Esophagus (tissue), 2 donors: Measurements from ENCODE around the gene PDCD1. TPM values are rescaled to one million over a fixed set of nuclear protein-coding genes. Genes with fewer than 3 reads are reported as not detected.

Experiments used
- H3K27ac ChIP-seq, 2 donors: one replicate each; pipeline ENCODE4 v1.5.1; 2013; ENCODE audit warnings: low read depth in 2 of 2, mild to moderate bottlenecking in 2 of 2, inconsistent platforms in 1 of 2, low read length in 1 of 2, moderate library complexity in 1 of 2
- H3K27me3 ChIP-seq, 2 donors: one replicate each; pipeline ENCODE4 v1.6.1; 2013; ENCODE audit warnings: low read length in 2 of 2, control low read depth in 1 of 2, mild to moderate bottlenecking in 1 of 2; ENCODE audit not compliant: insufficient read depth in 2 of 2, control insufficient read depth in 1 of 2
- H3K36me3 ChIP-seq, 2 donors: one replicate each; pipeline ENCODE4 v1.6.1; 2013; ENCODE audit warnings: low read length in 1 of 2; ENCODE audit not compliant: control insufficient read depth in 2 of 2, insufficient read depth in 2 of 2
- H3K4me1 ChIP-seq, 2 donors: one replicate each; pipeline ENCODE4 v1.6.1; 2013; ENCODE audit warnings: low read length in 1 of 2; ENCODE audit not compliant: control insufficient read depth in 2 of 2, insufficient read depth in 2 of 2
- H3K4me3 ChIP-seq, 2 donors: one replicate each; pipeline ENCODE4 v1.5.1; 2013; ENCODE audit warnings: low read length in 2 of 2, mild to moderate bottlenecking in 2 of 2, low read depth in 1 of 2, moderate library complexity in 1 of 2
- H3K9me3 ChIP-seq, 2 donors: one replicate each; pipeline ENCODE4 v1.6.1; 2013; ENCODE audit warnings: mild to moderate bottlenecking in 2 of 2, low read depth in 1 of 2, low read length in 1 of 2, moderate library complexity in 1 of 2; ENCODE audit not compliant: control insufficient read depth in 2 of 2, insufficient read depth in 1 of 2
- WGBS, 2 donors: extraction: QIAGEN DNeasy Blood & Tissue Kit; methylation state at CpG; one replicate each; pipeline ENCODE4 v1.1.7; 2013; 5-methylcytosine and 5-hydroxymethylcytosine counted together
- polyA plus RNA-seq, 2 donors: library from polyadenylated mRNA; stranded (reverse); fragments of 200-250 nt; gene quantifications; one replicate each; pipeline ENCODE4 v1.2.3, GENCODE V29; 2013
- donor health status: healthy with polysubstance abuse.
- donor health status: Bipolar disorder and iron deficiency.

PDCD1 gene
- polyA plus RNA-seq, 2 donors = 0.54 to 0.73 TPM

GRCh38 chr2:241814643-241815476 lies 43.8 kb downstream of the PDCD1 start:
- Histone ChIP-seq H3K4me3 (no peak overlapping the region), H3K27me3 (no peaks in the 10 kb centered on the region), H3K36me3 (no peaks in the 10 kb centered on the region), H3K27ac (no peak overlapping the region), H3K4me1 (peaks cover 0 to 2% of the 10 kb centered on the region in 2 donors), H3K9me3 (no peaks in the 10 kb centered on the region)
- WGBS, 2 donors = 79 to 87% methylated on average over 52 of the region's 52 CpGs

- Histone ChIP-seq H3K36me3 (no peaks in the 10 kb centered on the region), H3K27me3 (no peaks in the 10 kb centered on the region), H3K9me3 (no peaks in the 10 kb centered on the region), H3K27ac (no peak overlapping the region), H3K4me1 (peaks cover 0 to 2% of the 10 kb centered on the region in 2 donors), H3K4me3 (no peak overlapping the region)
- WGBS, 2 donors = 86% methylated on average over 14 to 17 of the region's 17 CpGs
Observed at GRCh38 chr2:241814393-241814642, 44.4 kb downstream of the PDCD1 start.

GRCh38 chr2:241813644-241814392 lies 44.9 kb downstream of the PDCD1 start:
- Histone ChIP-seq H3K27me3 (no peaks in the 10 kb centered on the region), H3K36me3 (no peaks in the 10 kb centered on the region), H3K4me3 (no peak overlapping the region), H3K4me1 (peaks cover 0 to 2% of the 10 kb centered on the region in 2 donors), H3K9me3 (no peaks in the 10 kb centered on the region), H3K27ac (no peak overlapping the region)
- 54 to 69% methylated on average over 19 to 20 of the region's 20 CpGs for WGBS, 2 donors

DNA sequence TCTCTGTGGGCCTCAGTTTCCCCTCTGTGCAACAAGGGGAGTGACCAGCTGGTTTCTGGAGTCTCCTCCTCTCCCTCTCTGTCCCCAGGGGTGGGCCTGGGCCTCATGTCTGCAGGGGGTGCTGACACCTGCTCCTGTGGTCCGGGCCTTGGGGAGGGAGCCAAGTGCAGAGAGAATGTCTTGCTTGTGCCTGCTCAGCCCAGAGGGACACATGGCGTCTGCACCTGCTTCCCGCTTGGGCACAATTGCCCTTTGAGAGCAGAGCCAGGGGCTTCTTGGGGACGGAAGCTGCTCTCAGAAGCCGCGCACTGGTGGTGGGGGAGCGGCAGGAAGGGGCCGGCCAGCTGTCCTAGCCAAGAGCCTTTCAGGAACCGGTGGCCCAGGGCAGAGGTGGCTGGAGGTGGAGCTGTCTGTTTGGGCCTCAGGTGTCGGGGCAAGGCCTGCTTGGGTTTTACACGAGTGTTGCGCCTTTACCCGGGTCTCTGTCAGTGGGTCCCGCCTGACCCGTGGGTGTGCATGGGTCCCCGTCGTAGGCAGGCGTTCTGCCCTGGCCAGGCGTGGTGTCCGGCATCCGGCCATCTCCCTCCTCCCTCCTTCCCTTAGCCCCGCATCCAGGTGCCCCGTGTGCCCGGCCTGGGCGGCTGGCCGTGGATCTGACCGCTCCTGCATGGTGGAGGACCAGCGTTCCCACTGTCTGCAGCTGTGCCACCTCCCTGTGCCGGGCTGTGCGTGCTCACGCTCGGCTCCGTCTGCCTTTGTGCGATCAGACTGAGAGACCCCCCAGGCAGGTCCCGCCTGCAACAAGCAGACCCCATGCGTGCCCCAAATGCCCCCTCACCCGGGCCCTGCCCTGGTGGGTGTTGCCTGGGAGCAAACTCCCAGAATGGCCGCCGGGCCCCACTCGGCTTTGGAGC lies 45.7 kb downstream of the PDCD1 start:
- H3K27me3 ChIP-seq = no peaks in the 10 kb centered on the region
- peaks cover 0 to 2% of the 10 kb centered on the region in 2 donors for H3K4me1 ChIP-seq
- 83 to 88% methylated on average over 38 to 40 of the region's 40 CpGs for WGBS, 2 donors
- no peaks in the 10 kb centered on the region for H3K9me3 ChIP-seq
- H3K27ac ChIP-seq = no peak overlapping the region
- no peaks in the 10 kb centered on the region for H3K36me3 ChIP-seq
- no peak overlapping the region for H3K4me3 ChIP-seq

- 80 to 85% methylated on average over 20 of the region's 20 CpGs for WGBS, 2 donors
- no peaks in the 10 kb centered on the region for H3K36me3 ChIP-seq
- H3K27ac ChIP-seq = no peak overlapping the region
- H3K4me3 ChIP-seq = no peak overlapping the region
- no peaks in the 10 kb centered on the region for H3K9me3 ChIP-seq
- no peaks in the 10 kb centered on the region for H3K27me3 ChIP-seq
- peaks cover 0 to 2% of the 10 kb centered on the region in 2 donors for H3K4me1 ChIP-seq
Observed at GRCh38 chr2:241811952-241812729, 46.6 kb downstream of the PDCD1 start.

GRCh38 chr2:241811201-241811951 lies 47.3 kb downstream of the PDCD1 start:
- no peaks in the 10 kb centered on the region for H3K27me3 ChIP-seq
- 83 to 84% methylated on average over 27 of the region's 27 CpGs for WGBS, 2 donors
- peaks cover 0 to 2% of the 10 kb centered on the region in 2 donors for H3K4me1 ChIP-seq
- H3K4me3 ChIP-seq = no peak overlapping the region
- H3K36me3 ChIP-seq = no peaks in the 10 kb centered on the region
- H3K9me3 ChIP-seq = no peaks in the 10 kb centered on the region
- no peak overlapping the region for H3K27ac ChIP-seq

GRCh38 chr2:241810307-241811200 lies 48.1 kb downstream of the PDCD1 start:
- WGBS, 2 donors = 70 to 74% methylated on average over 19 to 28 of the region's 28 CpGs

More at GRCh38 chr2:241810307-241811200, 48.1 kb downstream of the PDCD1 start:
- no peaks in the 10 kb centered on the region for H3K36me3 ChIP-seq
- H3K4me1 ChIP-seq = peaks cover 0 to 2% of the 10 kb centered on the region in 2 donors
- no peaks in the 10 kb centered on the region for H3K27me3 ChIP-seq
- H3K27ac ChIP-seq = no peak overlapping the region
- H3K9me3 ChIP-seq = no peaks in the 10 kb centered on the region
- H3K4me3 ChIP-seq = no peak overlapping the region
